Stomach (tissue), 4 donors: Measurements from ENCODE around the gene RRP12.

Experiments used
- EP300 ChIP-seq: sonication (generic); formaldehyde crosslinking; IDR thresholded peaks from one replicate; pipeline ENCODE4 v1.6.1; 2017; ENCODE audit warnings: antibody characterized with exemption
- TF ChIP-seq, protein P1 (sequence below), 7 experiments: fragments of 450-650 bp in 4 of 7; fragments of 200-600 bp in 3 of 7; sonication (generic) in 3 of 7; IDR thresholded peaks; one replicate each; pipeline ENCODE4 v1.5.1; 2016 to 2019; ENCODE audit warnings: antibody characterized with exemption in 7 of 7, control low read depth in 2 of 7, mild to moderate bottlenecking in 1 of 7

- TF ChIP-seq, protein P1, sequence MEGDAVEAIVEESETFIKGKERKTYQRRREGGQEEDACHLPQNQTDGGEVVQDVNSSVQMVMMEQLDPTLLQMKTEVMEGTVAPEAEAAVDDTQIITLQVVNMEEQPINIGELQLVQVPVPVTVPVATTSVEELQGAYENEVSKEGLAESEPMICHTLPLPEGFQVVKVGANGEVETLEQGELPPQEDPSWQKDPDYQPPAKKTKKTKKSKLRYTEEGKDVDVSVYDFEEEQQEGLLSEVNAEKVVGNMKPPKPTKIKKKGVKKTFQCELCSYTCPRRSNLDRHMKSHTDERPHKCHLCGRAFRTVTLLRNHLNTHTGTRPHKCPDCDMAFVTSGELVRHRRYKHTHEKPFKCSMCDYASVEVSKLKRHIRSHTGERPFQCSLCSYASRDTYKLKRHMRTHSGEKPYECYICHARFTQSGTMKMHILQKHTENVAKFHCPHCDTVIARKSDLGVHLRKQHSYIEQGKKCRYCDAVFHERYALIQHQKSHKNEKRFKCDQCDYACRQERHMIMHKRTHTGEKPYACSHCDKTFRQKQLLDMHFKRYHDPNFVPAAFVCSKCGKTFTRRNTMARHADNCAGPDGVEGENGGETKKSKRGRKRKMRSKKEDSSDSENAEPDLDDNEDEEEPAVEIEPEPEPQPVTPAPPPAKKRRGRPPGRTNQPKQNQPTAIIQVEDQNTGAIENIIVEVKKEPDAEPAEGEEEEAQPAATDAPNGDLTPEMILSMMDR (IDR thresholded peaks at IDR 0.05): no peak
- no peak for TF ChIP-seq EP300
These were observed 29.4 kb downstream of the RRP12 start for GRCh38 chr10:97371696-97372095.
